ACHN (cell line): ENCODE data around the gene JPH3.
"Not testable (repeated sequence)": the region's sequence is repeated elsewhere in the genome, so short reads cannot be mapped to it uniquely, and the experiment has no call there.

Experiments used
- DNase-seq: peaks from one replicate; pipeline ENCODE4 v3.0.0-alpha.2; 2015
- in situ Hi-C: cut with HindIII; loops from 2 replicates; pipeline ENCODE4 v1.10.0; 2017; ENCODE audit warnings: low sequenced_read_pairs, low pct_ligation_motif_present, low pct_unique_long_range_greater_than_20kb

The JPH3 gene

GRCh38 chr16:87662254-87663204, 60.2 kb downstream of the JPH3 start:
- in situ Hi-C loops: loop anchor here (10.0 kb wide), 1 partner anchor 48 kb away; no protein-coding TSS in a partner anchor
- DNase-seq: no peak

DNA sequence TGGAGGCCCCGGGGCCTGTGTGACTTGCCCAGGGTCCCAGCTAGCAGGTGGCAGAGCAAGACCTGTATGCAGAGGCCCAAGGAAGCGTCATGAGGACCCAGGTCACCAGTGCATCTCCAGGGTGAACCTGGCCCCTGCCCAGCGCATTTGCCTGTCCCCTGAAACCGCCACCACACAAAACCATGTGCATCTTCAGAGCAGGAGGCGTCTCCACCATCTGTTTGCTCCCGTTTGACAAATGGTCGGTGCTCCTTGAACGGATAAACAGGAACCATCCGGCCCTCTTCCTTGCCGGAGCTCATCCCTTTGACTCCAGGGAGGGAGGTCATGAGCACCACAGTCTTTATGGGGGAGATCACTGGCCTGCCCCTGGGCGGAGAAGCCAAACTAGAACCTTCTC, 62.5 kb downstream of the JPH3 start:
- no peak for DNase-seq
- in situ Hi-C loops: loop anchor here (10.0 kb wide), 1 partner anchor 50 kb away; no protein-coding TSS in a partner anchor

GRCh38 chr16:87665193-87665592, 62.9 kb downstream of the JPH3 start:
- DNase-seq: no peak
- in situ Hi-C loops: loop anchor here (10.0 kb wide), 1 partner anchor 50 kb away; no protein-coding TSS in a partner anchor

GRCh38 chr16:87666919-87667318, 64.6 kb downstream of the JPH3 start:
- in situ Hi-C loops: loop anchor here (10.0 kb wide), 1 partner anchor 52 kb away; no protein-coding TSS in a partner anchor
- DNase-seq: no peak

DNA sequence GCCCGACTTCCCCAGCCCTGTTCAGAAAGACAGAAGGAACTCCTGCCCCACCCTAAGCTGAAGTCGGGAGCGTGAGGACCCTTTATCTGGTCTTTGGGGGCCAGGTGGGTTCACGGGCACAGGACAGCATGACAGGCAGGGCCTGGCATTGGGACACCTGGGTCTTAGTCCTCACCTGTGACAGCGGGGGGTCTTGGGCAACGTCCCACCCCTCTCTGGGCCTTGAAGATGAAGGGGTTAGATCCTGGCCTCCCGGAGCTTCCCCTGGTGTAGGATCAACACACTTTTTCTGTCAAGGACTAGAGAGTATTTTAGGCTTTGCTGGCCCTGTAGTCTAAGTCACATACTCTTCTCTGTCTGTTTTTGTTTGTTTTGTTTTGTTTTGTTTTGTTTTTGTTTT, 65.1 kb downstream of the JPH3 start:
- in situ Hi-C loops: loop anchor here (10.0 kb wide), 1 partner anchor 53 kb away; no protein-coding TSS in a partner anchor
- DNase-seq: no peak

GRCh38 chr16:87667946-87668345, 65.6 kb downstream of the JPH3 start:
- in situ Hi-C loops: loop anchor here (10.0 kb wide), 1 partner anchor 53 kb away; no protein-coding TSS in a partner anchor
- DNase-seq: no peak

- no peak for DNase-seq
- in situ Hi-C loops: loop anchor here (10.0 kb wide), 1 partner anchor 55 kb away; no protein-coding TSS in a partner anchor
These were observed 67.4 kb downstream of the JPH3 start for GRCh38 chr16:87669672-87670071.

GRCh38 chr16:87671221-87671620, 68.9 kb downstream of the JPH3 start:
- DNase-seq: no peak
- in situ Hi-C loops: no loop called here

DNA sequence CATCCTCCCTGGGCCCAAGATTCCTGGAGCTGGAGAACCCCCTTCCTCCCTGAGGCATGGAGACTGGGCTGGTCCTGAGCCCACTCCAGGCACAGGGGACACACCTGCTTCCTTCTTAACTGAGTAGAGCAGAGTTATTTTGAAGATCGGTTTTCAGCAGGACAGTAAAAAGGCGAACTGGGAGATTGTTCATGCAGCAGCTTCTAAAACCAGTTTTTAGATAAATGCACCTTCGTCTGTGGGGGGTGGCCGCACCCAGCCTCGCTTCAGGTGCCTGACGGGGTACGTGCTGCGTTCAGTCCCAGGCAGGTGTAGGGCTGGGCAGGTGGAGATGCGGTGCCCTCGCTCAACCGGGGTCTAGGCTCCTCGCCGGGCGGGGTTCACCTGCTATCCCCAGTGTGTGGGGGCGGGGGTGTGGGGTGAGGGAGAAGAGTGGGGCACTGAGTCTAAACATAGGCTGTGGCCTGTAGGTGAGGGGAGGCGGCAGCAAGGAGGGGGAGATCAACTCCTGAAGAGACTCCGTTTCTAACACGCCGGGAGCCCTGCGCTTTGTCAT, 69.5 kb downstream of the JPH3 start:
- DNase-seq: no peak
- in situ Hi-C loops: no loop called here

DNA sequence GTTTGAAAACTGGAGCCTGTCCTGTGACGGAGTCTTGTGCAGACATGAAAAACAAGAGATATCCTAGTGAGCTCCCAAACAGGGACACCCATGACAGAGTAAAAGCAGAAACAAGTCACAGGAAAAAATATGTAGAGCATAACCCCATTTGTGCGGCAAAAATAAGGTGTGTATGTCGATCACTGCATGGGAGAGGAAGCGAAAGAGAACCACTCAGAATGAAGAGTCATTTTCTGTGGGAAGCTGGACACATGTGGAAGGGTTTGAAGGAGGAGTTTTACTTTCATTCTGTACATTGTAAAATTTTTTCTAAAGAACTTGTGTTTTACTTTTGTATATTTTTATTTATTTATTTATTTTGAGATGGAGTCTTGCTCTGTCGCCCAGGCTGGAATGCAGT, 72.1 kb downstream of the JPH3 start:
- in situ Hi-C loops: no loop called here
- no peak for DNase-seq

GRCh38 chr16:87675111-87675719, 72.9 kb downstream of the JPH3 start:
- DNase-seq: no peak
- in situ Hi-C loops: no loop called here

DNA sequence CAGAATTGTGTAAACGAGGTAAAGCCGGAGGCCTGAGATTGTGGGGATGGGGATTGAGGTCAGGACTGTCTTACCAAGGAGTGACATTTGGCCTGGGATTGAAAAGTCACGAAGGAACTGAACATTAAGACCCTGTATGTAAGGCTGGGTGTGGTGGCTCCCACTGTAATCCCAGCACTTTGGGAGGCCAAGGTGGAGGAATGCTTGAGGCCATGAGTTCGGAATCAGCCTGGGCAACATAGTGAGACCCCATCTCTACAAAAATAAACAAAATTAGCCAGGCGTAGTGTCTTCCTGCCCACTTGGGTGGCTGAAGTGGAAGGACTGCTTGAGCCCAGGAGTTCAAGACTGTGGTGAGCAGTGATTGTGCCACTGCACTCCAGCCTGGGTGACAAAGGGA, 75.5 kb downstream of the JPH3 start:
- in situ Hi-C loops: no loop called here
- DNase-seq: no peak

DNA sequence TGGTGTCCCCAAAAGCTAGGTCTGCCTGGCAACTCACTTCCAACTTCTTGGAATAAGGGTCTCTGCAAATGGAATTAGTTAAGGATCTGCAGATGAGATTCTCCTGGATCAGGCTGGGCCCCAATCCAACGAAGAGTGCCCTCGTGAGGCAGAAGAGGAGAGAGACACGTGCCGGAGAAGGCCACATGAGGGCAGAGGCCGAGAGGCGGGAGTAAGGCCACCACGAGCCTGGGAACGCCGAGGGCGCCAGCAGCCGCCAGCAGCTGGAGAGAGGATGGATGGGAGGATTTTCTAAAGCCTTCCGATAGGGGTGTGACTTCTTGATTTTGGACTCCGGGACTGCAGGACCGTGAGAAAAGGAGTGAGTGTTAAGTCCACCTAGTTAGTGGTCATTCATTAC, 76.3 kb downstream of the JPH3 start:
- in situ Hi-C loops: no loop called here
- no peak for DNase-seq

DNA sequence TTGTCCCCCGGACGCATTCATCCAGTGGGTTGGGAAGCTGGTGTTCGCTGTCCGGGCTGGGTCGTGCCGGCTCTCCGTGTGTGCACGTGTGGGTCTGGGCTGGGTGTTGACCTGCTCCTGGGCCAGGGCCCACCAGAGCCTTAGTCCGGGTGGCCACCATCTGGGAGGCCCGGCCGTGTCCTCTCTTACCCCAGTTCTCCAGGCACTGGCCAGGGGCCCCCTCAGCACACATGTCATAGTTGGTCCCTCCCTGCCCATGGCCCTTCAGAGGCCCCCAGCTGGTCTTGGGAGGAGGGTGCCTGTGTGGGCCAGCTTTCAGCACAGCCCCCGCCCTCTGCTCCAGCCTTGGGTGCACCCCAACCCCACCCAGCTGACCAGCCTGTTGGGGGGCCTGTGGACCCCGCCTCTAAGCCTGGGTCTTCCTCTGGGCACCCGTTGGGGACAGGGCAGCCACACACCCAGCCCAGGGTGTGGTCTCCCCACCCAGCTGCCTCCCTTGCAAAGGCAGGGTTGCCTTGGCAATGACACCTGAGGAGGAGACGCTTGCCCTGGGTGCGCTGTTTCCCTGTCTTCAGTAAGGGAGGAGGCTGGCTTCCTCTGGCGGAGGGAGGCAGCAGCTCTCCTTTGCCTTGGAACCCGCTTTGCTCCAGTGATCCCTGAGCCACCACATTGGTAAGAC, 77.4 kb downstream of the JPH3 start:
- DNase-seq: no peak
- in situ Hi-C loops: no loop called here

DNA sequence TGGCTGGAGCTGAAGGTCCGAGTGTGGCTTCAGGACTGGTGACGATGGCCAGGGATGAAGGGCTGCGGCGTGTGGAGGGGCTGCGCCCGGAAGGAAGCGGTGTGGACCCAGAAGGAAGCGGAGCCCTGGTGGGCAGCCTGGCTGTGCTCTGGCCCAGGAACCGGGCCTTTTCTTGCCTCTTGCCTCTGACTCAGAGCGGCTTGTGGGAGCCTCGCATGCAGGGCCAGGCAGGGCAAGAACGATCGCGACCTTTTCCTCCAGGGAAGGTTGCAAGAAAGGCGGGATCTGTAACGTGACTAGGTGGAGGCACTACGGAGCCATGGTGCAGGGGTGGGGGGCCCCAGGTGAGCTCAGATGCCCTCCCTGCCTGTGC, 78.0 kb downstream of the JPH3 start:
- DNase-seq: no peak
- in situ Hi-C loops: no loop called here

DNA sequence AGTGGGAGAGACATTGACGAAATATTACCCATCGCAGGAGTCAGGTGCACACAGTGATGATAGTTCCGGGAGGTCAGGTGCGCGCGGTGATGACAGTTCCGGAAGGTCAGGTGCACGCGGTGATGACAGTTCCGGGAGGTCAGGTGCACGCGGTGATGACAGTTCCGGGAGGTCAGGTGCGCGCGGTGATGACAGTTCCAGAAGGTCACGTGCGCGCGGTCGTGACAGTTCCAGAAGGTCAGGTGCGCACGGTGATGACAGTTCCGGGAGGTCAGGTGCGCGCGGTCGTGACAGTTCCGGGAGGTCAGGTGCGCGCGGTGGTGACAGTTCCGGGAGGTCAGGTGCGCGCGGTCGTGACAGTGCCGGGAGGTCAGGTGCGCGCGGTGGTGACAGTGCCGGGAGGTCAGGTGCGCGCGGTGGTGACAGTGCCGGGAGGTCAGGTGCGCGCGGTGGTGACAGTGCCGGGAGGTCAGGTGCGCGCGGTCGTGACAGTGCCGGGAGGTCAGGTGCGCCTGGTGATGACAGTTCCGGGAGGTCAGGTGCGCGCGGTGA, 78.8 kb downstream of the JPH3 start:
- DNase-seq, in situ Hi-C loops: not testable (repeated sequence)

GRCh38 chr16:87681981-87682570, 79.8 kb downstream of the JPH3 start:
- in situ Hi-C loops: no loop called here

GRCh38 chr16:87682852-87683399, 80.6 kb downstream of the JPH3 start:
- no peak for DNase-seq
- in situ Hi-C loops: no loop called here

More at GRCh38 chr16:87681981-87682570, 79.8 kb downstream of the JPH3 start:
- DNase-seq: no peak
